GM18520 (cell line): ENCODE results near the gene PHYHIPL.
"Not testable (repeated sequence)": the region's sequence is repeated elsewhere in the genome, so short reads cannot be mapped to it uniquely, and the experiment has no call there.

Source experiments
- ATAC-seq: cut with Tn5 transposase; IDR thresholded peaks from one replicate; pipeline ENCODE4 v1.9.1; 2021; ENCODE audit not compliant: unreplicated experiment

The PHYHIPL gene

DNA sequence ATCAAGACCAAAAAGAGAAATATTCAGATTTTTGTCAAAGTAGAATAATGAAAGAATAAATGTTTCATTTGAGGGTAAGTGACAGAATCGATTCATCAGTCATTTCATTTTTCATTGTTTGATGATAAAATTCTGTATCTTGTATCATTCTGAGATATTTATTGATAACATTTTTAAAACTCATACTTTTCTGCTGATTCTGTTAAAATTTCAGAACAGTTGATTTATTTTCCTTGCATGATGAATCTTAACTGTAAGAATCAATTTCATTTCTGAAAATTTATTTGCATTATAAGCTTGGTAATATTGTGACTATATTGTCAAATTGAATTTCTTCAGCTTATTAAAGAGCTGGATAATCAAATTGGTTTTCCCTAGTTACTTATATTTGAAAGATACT, 13.9 kb downstream of the PHYHIPL start:
- no peak for ATAC-seq

DNA sequence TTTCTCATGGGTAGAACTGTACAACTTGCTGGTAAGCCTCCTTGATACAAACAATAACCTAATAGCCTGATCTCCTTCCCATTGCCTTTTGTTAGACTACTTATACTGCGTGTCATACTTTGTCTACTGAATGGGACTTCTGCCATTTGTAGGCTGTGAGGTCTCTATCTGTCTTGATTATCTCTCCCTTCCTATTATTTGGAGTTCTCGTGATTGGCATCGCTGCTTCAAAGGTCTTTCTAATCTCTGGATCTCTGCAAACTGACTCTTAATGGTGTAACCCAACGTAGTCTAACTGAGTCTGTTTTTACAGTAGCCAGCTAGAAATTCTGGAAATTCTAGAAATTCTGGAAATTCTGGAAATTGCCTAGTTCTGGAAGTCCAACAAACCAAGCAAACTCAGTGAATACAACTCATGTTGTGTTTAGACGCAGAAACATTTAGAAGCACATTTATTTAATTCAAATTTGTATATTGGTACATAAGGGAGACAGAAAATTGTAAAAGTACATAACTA, 29.8 kb downstream of the PHYHIPL start:
- ATAC-seq = no peak

DNA sequence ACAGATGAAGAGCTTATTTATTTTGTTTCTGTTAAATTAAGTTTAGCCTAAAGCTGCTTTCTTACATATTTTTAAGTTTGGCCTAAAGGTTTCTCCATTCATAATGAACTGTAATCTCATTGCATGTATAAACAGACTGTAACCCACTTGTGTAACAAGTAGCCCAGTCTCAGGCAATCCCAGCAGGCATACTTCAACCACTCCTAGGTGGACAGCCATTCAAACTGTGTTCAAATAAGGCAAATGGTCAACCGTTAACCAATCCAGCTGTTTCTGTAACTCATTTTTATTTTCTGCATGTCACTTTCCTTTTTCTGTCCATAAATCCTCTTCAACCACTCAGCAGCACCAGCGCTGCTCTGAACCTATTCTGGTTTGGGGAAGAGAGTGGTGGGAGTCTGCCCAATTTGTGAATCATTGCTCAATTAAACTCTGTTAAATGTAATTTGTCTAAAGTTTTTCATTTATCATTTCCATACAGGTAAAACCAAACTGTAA, 35.9 kb downstream of the PHYHIPL start:
- ATAC-seq = no peak

DNA sequence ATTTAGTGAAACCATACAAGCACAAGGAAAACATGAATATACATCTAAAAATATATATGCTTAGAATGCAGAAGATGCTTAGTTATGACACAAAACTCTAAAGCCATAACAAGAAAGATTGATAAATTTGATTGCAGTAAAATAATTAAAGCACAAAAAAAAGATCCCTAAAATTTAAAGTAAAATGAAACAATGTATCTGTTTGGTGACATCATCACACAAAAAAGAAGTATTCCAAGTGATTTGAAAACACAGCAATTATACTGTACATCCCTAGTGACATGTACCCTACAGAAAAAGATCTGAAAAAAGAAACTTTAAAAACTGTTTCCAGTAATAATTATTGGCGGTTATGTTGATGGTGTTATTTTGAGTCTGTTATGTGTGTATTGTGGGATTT, 37.7 kb downstream of the PHYHIPL start:
- ATAC-seq = no peak

DNA sequence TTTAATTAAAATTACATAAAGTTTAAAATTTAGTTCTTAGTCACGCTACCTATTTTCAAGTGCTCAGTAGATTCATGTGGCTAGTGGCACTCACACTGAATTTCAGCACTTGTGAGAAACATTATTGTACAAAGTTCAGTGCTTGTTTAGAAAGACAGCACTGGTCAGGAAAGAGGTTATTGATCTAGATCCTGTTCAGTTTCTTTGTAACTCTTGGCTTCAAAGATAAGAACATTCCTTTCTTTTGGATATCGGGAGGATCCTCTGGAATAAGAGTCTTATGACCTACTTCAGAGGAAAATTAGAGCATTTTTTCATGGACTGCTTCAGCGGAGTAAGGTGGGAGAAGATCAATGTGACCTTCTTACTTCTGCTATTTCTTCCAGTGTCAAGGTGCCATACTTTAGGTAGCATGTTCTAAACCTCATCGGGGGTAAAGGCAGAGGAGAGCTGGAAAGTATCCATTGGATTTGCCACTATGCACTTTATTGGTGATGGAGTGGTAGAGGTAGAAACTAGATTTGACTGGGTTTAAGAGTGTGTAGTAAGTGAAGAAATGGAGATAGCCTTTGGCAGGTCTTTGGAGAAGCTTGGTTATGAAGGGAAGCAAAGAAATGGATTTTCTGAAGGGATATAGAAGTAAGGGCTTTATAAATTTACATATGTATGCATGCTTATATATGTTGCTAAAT, 39.9 kb downstream of the PHYHIPL start:
- ATAC-seq = no peak

DNA sequence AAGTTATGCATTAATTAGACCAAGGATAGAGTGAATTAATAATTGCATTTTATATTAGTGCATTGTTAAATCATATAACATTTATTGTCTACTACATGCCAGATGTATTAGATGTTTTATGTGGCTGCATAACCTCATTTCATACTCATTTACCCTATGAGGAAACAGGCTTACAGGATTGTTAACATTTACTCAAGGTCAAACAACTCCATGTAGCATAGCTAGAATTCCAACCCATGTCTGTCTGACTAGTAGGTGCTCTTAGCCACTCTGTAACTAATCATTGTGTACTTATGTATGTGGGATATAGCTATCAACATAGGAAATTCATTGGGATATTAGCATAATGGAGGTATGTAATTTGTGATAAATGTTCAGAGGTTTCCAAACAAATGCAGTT, 46.3 kb downstream of the PHYHIPL start:
- ATAC-seq = no peak

DNA sequence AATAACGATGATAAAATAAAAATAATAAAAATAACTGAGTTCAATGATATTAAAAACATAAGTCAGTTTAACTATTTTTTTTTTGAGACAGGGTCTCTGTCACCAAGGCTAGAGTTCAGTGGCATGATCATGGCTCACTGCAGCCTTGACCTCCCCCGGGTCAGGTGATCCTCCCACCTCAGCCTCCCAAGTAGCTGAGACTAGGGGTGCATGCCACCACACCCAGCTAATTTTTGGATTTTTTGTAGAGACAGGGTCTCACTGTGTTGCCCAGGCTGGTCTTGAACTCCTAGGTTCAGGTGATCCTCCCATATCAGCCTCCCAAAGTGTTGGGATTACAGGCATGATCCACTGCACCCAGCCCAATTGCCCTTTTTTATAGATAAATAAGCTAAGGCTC, 47.2 kb downstream of the PHYHIPL start:
- ATAC-seq = not testable (repeated sequence)

DNA sequence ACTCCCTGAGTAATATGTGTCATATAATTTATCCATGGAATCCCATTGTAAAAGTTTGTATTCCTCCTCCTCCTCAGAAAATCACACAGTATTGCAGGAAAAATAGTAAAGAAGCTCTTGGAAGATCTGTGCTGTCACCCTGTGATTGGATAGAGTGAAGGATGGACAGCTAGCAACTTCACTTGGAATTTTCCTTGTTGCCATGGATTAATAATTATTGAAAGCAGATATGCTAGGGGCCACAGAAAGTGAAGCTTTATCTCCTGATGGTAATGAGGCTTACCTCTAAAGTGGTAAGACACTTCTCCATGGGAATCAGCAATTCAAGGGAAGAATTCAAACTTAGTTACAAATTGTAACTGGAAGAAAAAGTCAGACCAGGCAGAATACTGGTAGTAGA, 48.8 kb downstream of the PHYHIPL start:
- no peak for ATAC-seq

DNA sequence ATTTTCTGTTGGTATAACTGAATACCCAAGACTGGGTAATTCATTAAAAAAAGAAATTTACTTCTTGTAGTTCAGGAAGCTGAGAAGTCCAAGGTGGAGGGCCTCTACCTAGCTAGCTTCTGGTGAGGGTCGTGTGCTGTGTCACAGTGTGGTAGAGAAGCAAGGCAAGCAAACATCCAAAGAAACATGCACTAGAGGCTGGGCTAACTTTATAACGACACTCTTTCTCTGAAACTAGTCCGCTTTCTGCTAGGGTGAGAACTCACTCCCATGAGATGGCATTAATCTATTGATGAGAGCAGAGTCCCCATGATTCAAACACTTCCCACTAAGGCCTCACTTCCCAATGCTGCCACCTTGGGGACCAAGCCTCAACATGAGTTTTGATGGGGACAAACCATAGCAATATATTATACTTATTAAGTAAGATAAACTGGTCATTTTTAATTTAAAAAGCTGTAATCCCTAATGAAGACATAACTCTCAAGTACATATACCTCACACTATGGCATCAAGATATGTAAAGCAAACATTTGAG, 50.8 kb downstream of the PHYHIPL start:
- ATAC-seq = no peak

DNA sequence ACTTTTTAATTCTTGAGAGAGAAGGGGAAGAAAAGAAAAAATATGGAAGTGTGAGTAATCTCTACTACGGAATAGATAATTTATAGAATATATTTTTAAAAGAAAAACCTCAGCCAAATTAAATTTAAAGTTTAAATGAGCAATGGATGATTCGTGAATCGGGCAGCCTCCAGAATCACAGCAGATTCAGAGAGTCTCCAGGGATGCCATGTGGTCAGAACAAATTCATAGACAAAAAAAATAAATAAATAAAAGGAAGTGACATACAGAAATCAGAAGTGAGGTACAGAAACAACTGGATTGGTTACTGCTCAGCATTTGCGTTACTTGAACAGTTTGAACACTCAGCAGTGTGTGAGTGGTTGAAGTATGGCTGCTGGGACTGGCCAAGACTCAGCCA, 53.0 kb downstream of the PHYHIPL start:
- no peak for ATAC-seq

DNA sequence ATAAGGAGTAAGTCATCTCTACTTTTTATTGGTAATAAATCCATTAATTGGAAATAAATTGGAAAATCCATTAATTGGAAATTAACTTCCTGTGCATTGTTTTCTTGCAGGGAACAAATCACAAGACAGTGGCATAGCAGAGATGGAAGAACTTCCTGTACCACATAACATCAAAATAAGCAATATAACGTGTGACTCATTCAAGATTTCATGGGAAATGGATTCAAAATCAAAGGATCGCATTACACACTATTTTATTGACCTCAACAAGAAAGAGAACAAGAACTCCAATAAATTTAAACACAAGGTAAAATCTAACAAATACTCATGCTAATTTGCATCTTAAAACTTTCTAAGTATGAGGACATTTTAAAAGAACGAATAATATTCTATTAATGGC, 57.8 kb downstream of the PHYHIPL start:
- ATAC-seq = no peak

DNA sequence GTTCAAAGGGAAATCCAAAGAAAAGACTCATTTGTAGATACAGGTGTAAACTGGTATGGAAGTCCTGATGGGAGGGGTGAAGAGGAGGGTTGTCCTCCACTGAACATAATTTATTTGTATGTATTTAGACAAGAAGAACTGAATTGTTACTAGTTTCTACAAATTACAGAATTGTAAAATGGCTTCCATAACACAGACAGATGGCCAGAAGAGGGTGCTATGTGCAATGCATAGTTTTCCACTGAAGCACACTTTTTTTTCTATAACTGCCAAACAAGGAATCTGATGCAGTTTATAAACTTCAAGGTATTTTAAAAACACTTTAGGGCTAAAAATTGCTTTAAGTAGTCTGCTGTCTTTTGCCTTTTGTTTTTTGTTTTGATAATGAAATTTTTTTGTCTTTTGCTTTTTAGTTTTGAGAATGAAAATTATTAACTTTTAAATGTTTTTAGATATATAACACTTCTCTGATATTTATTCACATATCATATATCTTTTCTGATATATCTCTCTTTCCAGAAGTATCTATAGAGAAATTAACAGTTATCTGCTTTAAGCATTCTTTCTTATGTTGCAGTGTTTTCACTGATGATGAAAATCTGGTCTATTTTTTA, 58.5 kb downstream of the PHYHIPL start:
- ATAC-seq = no peak

DNA sequence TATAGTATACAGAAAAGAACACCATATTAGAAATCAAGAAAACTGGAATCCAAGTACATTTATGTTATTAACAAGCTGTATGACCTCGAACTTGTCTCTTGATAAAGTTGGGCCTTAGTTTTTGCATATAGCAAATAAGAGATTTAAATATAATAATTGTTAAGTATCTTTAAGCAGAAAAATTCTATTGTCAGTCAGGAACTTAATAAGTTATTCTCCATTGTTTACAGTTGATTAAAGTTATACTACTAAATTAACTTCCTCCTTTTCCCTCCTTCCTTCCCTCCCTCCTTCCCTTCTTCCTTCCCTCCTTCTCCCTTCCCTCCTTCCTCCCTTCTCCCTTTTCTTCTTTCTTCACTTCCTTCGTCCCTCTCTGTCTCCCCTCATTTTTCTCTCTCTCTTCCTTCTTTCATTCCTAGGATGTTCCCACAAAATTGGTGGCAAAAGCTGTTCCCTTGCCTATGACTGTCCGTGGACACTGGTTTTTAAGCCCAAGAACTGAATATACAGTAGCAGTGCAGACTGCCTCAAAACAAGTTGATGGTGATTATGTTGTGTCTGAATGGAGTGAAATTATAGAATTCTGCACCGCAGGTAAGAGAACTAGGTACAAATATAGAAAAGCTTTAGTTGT, 59.7 kb downstream of the PHYHIPL start:
- no peak for ATAC-seq

DNA sequence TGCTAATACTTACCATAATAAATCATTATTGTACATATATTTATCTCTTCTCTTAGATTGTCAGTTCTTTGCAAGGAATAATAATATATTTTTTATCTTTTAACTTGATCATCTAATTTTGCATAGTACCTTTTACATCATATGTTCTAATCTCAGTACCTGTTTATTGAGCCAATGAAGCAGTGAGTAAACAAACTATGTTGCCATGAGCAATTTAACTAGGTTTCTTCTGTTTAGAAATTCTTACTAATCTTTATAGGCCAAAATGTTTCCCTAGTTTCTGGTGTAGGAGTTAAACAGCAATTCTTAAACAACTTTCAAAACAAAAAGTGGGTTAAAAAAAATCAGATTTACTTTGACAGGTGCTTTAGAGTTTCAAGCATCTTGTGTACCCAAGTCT, 61.3 kb downstream of the PHYHIPL start:
- no peak for ATAC-seq

DNA sequence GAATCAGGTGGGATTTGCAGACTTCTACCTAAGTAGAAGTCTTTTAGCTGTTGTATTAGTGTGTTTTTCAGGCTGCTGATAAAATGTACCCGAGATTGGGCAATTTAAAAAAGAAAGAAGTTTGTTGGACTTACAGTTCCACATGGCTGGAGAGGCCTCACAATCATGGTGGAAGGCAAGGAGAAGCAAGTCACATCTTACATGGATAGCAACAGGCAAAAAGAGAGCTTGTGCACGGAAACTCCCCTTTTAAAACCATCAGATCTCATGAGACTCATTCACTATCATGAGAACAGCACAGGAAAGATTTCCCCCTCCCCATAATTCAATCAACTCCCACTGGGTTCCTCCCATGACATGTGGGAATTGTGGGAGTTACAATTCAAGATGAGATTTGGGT, 62.7 kb downstream of the PHYHIPL start:
- ATAC-seq = not testable (repeated sequence)

DNA sequence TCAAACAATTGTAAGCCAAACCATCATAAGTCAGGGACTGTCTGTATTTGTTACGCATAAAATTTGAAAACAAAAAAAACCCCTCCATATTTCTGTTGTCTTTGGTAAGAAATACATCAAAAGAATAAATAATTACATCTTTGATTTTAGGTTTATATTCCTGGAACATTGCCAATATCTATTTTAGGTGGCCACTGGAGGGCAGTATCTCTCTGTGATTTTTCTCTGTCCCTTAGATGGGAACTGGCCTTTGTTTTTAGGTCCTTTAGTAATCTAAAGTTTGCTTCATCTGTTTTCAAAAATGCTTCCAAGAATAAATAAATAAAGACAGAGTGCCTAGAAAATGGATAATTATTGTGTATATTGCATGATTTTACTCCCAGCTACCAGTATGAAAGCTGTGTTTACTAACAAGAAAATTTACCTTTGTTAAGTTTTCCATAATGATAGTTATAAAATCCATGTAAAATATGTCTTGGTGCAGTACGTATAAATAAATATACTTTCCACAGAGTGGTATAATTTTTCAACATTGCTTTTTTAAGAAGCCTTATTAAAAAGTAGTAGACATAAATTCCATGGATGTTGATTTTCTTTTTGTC, 64.2 kb downstream of the PHYHIPL start:
- no peak for ATAC-seq

DNA sequence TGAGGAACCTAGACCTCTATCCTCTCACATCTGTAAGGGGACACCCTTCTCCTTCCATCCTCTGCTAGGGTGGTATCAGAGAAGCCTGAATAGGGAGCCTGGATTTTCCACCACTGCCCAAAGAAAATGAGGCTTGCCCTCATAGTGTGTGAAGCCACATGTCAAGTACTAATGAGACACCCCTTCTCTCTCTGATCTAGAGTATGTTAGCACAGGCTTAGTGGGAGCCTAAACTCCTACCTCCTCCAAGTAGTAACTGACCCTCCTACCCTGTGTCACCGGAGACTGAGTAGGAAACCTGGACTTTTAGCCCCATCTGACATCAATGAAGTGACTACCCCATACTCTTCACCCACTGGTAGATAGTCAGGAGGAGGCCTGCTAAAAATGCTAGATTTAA, 65.6 kb downstream of the PHYHIPL start:
- no peak for ATAC-seq

DNA sequence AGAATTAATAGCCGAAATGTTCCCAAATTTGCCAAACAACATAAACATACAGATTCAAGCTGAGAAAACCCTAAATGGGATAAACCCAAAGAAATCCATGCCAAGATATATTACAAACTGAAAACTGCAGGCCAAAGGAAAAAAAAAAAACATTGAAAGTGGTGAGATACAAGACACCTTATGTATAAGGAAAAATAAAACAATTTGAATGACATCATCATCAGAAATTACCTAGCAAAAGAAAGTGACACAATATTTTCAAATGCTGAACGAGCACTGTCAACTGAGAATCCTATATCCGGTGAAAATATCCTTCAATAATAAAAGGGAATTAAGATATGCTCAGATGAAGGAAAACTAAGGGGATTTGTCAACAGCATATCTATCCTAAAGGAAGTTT, 66.5 kb downstream of the PHYHIPL start:
- no peak for ATAC-seq

DNA sequence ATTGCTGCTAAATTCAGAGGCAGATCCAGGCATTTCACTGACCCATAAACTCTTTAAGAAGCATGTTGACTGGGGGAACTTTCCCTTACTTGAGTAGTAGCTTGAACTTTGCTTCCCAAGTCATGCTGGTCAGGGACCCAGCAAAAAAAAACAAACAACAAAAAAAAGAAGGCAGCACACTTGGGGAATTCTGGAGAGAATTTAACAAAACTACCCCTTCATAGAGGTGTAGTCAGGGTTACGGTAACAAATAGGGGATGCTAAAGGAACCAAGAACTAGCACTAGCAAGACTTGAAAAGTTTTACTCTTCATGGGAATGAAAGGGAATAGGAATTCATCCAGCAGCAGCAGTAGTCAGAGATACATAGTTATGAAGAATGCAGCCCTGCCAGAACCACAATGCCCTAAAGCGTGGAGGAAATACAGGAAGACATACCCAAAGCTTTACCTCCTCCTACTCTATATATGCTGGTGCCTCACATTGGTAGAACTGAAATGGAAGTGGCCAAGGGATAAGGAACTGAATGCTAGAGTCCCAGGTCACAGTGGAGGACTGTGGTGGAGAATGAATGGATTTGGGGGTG, 67.3 kb downstream of the PHYHIPL start:
- no peak for ATAC-seq

DNA sequence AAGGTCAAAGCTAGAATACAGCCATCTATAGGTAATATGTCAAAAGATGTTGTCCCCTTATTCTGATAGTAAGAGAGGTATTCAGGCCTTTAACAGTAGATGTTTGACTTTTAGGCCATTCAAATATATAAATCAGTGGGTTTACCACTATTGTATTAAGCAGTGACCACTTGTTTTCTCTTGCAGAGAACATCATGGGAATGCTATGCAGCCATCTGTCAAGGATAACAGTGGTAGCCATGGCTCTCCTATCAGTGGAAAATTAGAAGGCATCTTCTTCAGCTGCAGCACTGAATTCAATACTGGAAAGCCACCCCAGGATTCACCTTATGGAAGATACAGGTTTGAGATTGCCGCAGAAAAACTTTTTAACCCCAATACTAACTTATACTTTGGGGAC, 68.4 kb downstream of the PHYHIPL start:
- no peak for ATAC-seq

DNA sequence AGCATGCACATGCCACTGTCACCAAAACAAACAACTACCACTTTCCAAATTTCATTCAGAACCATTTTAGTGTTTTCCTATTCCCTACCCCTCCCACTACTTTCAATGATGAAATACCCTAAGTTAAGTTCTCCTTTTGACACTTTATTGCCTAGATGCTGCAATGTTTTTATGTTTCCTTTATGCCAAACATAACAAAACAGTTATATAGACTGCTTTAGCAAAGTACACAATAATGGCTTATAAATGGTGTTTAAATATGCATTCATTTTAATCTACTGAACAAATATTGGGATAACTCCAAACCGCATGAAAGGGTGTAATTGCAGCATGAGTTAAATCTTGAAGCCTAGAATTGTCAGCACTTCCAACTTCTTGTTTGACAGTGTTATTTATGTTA, 69.2 kb downstream of the PHYHIPL start:
- ATAC-seq = no peak
